HG02970 (cell line): Measurements from ENCODE around the gene PPP4R2.
A peak's percentile ranks its signal among the peaks of the same experiment; 100 is the strongest.

Experiments
- ATAC-seq: cut with Tn5 transposase; IDR thresholded peaks from one replicate; pipeline ENCODE4 v1.9.1; 2021; ENCODE audit warnings: mild to moderate bottlenecking, moderate library complexity, moderate number of reproducible peaks; ENCODE audit not compliant: unreplicated experiment, low FRiP score

The PPP4R2 gene, protein sequence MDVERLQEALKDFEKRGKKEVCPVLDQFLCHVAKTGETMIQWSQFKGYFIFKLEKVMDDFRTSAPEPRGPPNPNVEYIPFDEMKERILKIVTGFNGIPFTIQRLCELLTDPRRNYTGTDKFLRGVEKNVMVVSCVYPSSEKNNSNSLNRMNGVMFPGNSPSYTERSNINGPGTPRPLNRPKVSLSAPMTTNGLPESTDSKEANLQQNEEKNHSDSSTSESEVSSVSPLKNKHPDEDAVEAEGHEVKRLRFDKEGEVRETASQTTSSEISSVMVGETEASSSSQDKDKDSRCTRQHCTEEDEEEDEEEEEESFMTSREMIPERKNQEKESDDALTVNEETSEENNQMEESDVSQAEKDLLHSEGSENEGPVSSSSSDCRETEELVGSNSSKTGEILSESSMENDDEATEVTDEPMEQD

GRCh38 chr3:72996473-72997333 lies at the start of gene PPP4R2:
Gene PPP4R2, plus strand, starts transcription at chr3:72996811. Its CDS starts 227 bp downstream, at chr3:72997038.
- ATAC-seq: peak; percentile 89

GRCh38 chr3:72947715-72948490 lies 48.7 kb upstream of the PPP4R2 start:
- ATAC-seq: no peak

- ATAC-seq: no peak
Observed at GRCh38 chr3:72949016-72949415, 47.6 kb upstream of the PPP4R2 start.

- ATAC-seq: no peak
Observed at GRCh38 chr3:72950372-72950771, 46.2 kb upstream of the PPP4R2 start.

DNA sequence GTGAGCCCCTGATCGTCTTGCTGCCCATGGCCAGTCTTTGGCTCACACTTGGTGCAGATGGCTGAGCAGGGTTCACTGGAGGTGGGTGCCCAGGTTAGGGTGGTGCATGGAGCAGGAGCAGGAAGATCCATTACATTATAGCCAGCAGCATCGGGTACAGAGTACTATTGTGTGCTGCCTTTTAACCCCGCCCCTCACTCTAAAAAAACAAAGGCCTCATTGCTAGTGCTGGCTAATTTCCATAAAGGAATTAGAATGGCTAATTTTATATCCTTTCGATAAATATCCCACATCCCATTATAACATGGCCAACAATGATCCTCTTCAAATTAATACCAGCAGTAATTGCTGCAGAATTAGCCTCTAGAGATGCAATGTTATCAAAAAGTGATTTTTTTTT lies 45.8 kb upstream of the PPP4R2 start:
- no peak for ATAC-seq

GRCh38 chr3:72951259-72951722 lies 45.3 kb upstream of the PPP4R2 start:
- no peak for ATAC-seq

GRCh38 chr3:72953325-72953956 lies 43.2 kb upstream of the PPP4R2 start:
- ATAC-seq: no peak

GRCh38 chr3:72957297-72957696 lies 39.3 kb upstream of the PPP4R2 start:
- no peak for ATAC-seq

DNA sequence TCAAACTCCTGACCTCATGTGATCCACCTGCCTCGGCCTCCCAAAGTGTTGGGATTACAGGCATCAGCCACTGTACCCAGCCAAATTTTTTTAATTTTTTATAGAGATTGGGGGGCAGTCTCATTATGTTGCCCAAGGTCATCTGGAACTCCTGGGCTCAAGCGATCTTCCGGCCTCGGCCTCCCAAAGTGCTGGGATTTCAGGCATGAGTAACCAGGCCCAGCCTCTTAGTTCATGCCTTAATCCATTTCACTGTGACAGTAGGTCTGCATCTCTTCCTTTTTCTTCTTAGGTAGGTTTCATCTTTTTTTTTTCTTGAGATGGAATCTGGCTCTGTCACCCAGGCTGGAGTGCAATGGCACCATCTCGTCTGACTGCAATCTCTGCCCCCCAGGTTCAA lies 37.3 kb upstream of the PPP4R2 start:
- ATAC-seq: no peak

DNA sequence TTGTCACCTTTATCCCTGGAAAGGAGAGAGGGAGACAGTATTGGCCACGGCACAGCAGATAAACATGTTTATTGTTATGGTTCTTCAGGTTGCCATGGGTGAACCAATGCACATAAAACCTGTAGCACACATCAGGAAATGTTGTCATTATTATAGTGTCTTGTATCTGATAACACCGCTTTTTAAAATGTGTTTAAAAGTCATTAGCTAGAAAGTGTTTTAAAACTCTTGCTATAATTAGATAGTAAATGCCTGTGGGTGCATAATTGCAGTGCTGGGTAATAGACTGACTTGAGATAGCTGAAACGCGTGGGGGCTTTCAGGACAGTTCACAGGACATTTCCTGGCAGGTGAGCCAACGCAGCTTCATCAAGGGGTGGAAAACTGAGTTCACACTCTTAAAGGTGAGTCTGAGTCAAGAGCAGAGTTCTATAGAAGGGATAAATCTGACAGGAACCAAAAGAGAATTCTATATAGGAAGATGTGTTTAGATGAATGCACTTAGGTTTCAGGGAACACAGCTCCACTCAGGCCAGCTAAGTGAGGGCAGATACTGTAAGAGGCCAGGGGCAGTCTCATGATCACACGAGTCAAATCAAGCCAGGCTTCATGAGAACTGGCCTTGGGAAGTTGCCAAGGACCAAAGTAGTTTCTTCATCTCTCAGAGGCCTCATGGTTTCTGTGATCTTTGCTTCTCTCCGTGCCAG lies 35.6 kb upstream of the PPP4R2 start:
- ATAC-seq: no peak

DNA sequence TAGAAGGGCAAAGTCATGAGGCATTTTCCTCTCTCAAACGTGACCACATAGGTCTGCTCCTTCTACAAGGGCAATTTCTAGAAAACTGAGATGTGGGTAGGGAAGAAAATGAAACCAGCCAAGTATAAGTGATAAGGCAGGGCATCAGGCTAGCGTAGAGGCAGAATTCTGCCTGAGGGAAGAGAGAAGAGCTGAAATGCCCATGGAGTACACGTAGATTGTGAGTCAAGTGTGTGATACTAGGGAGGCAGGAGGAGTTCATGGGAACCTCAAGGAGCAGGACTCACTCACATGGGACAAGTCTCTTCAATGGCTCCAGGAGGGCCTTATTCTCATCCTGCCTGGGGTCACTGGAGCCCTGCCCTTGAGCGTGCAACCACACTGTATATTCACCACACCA lies 34.9 kb upstream of the PPP4R2 start:
- ATAC-seq: no peak

GRCh38 chr3:72962317-72962716 lies 34.3 kb upstream of the PPP4R2 start:
- ATAC-seq: no peak

GRCh38 chr3:72964633-72965032 lies 32.0 kb upstream of the PPP4R2 start:
- ATAC-seq: no peak

- ATAC-seq: no peak
Observed at GRCh38 chr3:72968266-72968664, 28.3 kb upstream of the PPP4R2 start.

GRCh38 chr3:72969766-72970165 lies 26.8 kb upstream of the PPP4R2 start:
- ATAC-seq: no peak

DNA sequence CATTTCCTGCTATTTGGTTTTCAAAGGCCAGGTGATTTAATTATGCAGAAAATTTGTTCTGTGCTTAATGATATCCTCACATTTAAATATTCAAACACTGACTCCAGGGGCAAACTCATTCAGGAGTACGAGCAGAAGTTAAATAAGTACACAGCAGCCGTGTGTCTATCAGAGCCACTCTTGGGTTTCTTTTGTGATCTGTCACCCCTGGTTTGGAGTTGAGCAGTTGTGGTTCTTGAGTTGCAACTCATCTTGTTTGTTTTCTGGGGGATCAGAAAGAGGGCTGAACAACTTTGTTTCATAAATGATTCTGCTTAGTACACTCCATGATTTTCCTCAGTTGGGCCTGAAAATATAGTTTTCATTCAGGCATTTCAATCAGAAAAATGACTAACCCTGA lies 25.7 kb upstream of the PPP4R2 start:
- ATAC-seq: no peak

- no peak for ATAC-seq
Observed at GRCh38 chr3:72972706-72973030, 23.9 kb upstream of the PPP4R2 start.

DNA sequence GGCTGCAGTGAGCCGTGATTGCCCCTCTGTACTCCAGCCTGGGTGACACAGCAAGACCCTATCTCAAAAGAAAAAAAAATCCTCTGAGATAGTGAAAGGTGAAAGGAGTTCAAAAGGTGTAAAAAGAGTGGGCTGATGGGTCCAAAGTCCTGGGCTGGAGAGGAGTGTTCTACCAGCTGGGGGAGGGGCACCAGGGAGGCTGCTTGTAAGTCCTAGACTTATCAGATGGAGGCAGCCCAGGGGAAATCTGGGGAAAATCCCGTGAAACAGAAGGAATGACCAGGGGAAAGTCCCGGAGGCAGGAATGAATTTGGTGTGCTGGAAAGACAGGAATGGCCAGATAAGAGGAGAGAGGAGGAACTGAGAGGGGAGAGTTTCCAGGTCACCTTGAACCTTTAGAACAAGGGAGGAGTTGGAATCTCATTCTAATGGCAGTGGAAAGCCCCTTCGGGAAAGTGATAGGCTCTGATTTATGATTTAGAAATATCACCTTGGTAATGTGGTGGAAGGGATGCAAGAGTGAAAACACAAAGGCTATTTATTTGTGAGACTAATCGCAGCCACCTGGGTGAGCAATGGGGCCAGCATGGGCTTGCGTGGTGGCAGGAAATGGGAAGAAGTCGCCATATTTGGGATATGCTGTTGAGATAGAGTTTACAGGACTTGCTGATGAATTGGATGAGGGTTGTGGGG lies 23.4 kb upstream of the PPP4R2 start:
- ATAC-seq: no peak

- ATAC-seq: no peak
Observed at GRCh38 chr3:72973786-72974185, 22.8 kb upstream of the PPP4R2 start.
